HL-60 (cell line): ENCODE results near the gene SIL1.

Experiments
- GABPA ChIP-seq: IDR thresholded peaks from 2 replicates; pipeline ENCODE4 v1.6.1; 2012; ENCODE audit warnings: low read depth
- POLR2AphosphoS5 ChIP-seq: IDR thresholded peaks from 2 replicates; pipeline ENCODE4 v1.6.1; 2012; ENCODE audit warnings: low read depth
- TF ChIP-seq, protein P1 (sequence below): IDR thresholded peaks from one replicate; pipeline ENCODE4 v1.5.1; 2011; ENCODE audit warnings: low read length, control low read depth, inconsistent platforms; ENCODE audit not compliant: insufficient read depth
- TF ChIP-seq, protein P2 (sequence below): IDR thresholded peaks from 2 replicates; pipeline ENCODE4 v1.6.1; 2012; ENCODE audit warnings: low read depth; ENCODE audit not compliant: insufficient replicate concordance

- TF ChIP-seq, protein P1, sequence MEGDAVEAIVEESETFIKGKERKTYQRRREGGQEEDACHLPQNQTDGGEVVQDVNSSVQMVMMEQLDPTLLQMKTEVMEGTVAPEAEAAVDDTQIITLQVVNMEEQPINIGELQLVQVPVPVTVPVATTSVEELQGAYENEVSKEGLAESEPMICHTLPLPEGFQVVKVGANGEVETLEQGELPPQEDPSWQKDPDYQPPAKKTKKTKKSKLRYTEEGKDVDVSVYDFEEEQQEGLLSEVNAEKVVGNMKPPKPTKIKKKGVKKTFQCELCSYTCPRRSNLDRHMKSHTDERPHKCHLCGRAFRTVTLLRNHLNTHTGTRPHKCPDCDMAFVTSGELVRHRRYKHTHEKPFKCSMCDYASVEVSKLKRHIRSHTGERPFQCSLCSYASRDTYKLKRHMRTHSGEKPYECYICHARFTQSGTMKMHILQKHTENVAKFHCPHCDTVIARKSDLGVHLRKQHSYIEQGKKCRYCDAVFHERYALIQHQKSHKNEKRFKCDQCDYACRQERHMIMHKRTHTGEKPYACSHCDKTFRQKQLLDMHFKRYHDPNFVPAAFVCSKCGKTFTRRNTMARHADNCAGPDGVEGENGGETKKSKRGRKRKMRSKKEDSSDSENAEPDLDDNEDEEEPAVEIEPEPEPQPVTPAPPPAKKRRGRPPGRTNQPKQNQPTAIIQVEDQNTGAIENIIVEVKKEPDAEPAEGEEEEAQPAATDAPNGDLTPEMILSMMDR = no peak
- no peak for TF ChIP-seq POLR2AphosphoS5
- TF ChIP-seq, protein P2, sequence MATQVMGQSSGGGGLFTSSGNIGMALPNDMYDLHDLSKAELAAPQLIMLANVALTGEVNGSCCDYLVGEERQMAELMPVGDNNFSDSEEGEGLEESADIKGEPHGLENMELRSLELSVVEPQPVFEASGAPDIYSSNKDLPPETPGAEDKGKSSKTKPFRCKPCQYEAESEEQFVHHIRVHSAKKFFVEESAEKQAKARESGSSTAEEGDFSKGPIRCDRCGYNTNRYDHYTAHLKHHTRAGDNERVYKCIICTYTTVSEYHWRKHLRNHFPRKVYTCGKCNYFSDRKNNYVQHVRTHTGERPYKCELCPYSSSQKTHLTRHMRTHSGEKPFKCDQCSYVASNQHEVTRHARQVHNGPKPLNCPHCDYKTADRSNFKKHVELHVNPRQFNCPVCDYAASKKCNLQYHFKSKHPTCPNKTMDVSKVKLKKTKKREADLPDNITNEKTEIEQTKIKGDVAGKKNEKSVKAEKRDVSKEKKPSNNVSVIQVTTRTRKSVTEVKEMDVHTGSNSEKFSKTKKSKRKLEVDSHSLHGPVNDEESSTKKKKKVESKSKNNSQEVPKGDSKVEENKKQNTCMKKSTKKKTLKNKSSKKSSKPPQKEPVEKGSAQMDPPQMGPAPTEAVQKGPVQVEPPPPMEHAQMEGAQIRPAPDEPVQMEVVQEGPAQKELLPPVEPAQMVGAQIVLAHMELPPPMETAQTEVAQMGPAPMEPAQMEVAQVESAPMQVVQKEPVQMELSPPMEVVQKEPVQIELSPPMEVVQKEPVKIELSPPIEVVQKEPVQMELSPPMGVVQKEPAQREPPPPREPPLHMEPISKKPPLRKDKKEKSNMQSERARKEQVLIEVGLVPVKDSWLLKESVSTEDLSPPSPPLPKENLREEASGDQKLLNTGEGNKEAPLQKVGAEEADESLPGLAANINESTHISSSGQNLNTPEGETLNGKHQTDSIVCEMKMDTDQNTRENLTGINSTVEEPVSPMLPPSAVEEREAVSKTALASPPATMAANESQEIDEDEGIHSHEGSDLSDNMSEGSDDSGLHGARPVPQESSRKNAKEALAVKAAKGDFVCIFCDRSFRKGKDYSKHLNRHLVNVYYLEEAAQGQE = no peak
- TF ChIP-seq GABPA = no peak
These were observed 134.5 kb downstream of the SIL1 start for GRCh38 chr5:139063664-139064054.
